Thoracic aorta (tissue), 2 donors: ENCODE measurements around the gene FKBP10. TPM values are rescaled to one million over a fixed set of nuclear protein-coding genes. Genes with fewer than 3 reads are reported as not detected.
"Not testable (repeated sequence)": the region's sequence is repeated elsewhere in the genome, so short reads cannot be mapped to it uniquely, and the experiment has no call there.

Source experiments
- ATAC-seq: fragments of 150-250 bp; one replicate; pipeline ENCODE4 v1.8.0; 2017; ENCODE audit warnings: low read depth; ENCODE audit not compliant: insufficient number of reproducible peaks, low FRiP score
- DNase-seq: peaks from one replicate; pipeline ENCODE4 v3.0.0-alpha.2; 2020; ENCODE audit warnings: low spot score
- H3K27ac ChIP-seq, 2 donors: fragments of 200-600 bp; sonication (generic); 1 replicate in 1 of 2; 2 replicates in 1 of 2; pipeline ENCODE4 v1.5.1; 2016; ENCODE audit warnings: mild to moderate bottlenecking in 2 of 2, moderate library complexity in 2 of 2
- H3K27me3 ChIP-seq: fragments of 200-600 bp; sonication (generic); replicated peaks from 2 replicates; pipeline ENCODE4 v1.6.0; 2016; ENCODE audit warnings: mild to moderate bottlenecking; ENCODE audit not compliant: insufficient read depth
- H3K36me3 ChIP-seq: fragments of 200-600 bp; sonication (generic); one replicate; pipeline ENCODE4 v1.5.1; 2016
- H3K4me1 ChIP-seq, 2 donors: fragments of 200-600 bp; sonication (generic); 1 replicate in 1 of 2; 2 replicates in 1 of 2; pipeline versions ENCODE4 v1.5.1 to v1.6.0; 2016; ENCODE audit warnings: low read depth in 2 of 2, mild to moderate bottlenecking in 1 of 2; ENCODE audit not compliant: control insufficient read depth in 1 of 2
- H3K4me3 ChIP-seq: fragments of 200-600 bp; sonication (generic); 2 replicates; pipeline ENCODE4 v1.5.1; 2016; ENCODE audit warnings: mild to moderate bottlenecking
- H3K9me3 ChIP-seq: fragments of 200-600 bp; sonication (generic); 2 replicates; pipeline ENCODE4 v1.5.1; 2016
- total RNA-seq, 2 donors: library from RNA; depleted of rRNA; stranded (reverse); fragments of >200 nt; gene quantifications; one replicate each; pipeline versions ENCODE4 v1.1.0 to v1.2.3, GENCODE V29; 2016
- TF ChIP-seq, protein P1 (sequence below): fragments of 200-600 bp; sonication (generic); IDR thresholded peaks from one replicate; pipeline ENCODE4 v1.5.1; 2019; ENCODE audit warnings: antibody characterized with exemption

FKBP10 gene
- total RNA-seq, 2 donors from 2014 or later = 125 to 188 TPM

DNA sequence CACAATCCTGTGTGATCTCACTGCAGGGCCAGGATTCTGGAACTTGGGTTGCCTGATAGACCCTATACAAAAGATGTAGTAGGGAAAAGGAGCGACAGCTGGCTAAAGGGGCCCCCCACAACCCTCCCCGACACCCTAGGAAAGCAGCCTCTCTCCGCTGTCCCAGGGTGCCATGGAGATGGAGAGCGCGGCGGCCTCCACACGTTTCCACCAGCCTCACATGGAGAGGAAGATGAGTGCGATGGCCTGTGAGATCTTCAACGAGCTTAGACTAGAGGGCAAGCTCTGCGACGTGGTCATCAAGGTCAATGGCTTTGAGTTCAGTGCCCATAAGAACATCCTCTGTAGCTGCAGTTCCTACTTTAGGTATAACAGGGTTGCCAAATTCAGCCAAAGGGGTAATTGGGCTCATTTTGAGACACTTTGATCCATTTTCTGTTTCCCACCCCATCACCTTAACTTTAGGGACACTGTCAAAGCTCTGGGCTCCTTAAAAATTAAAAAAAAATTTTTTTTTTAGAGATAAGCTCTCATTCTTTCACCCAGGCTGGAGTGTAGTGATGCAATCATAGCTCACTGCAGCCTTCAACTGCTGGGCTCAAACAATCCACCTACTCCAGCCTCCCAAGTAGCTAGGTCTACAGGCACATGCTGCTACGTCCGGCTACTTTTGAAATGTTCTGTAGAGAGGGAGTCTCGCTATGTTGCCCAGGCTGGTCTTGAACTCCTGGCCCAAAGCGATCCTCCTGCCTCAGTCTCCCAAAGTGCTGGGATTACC, 25.1 kb downstream of the FKBP10 start, which contains the start of gene KLHL10:
Gene KLHL10, plus strand, starts transcription at position 65 of the 778 bp plus-strand sequence. Its CDS starts 108 bp downstream, at position 173.
- no peaks in the 10 kb centered on the region for H3K9me3 ChIP-seq
- DNase-seq = no peak
- H3K4me1 ChIP-seq = peaks cover 5 to 17% of the 10 kb centered on the region in 2 donors
- no peaks in the 10 kb centered on the region for H3K36me3 ChIP-seq
- peak within 1 kb of the TSS; percentile 99 for H3K4me3 ChIP-seq
- ATAC-seq = no peak
- no peaks in the 10 kb centered on the region for H3K27me3 ChIP-seq
- TF ChIP-seq, protein P1, sequence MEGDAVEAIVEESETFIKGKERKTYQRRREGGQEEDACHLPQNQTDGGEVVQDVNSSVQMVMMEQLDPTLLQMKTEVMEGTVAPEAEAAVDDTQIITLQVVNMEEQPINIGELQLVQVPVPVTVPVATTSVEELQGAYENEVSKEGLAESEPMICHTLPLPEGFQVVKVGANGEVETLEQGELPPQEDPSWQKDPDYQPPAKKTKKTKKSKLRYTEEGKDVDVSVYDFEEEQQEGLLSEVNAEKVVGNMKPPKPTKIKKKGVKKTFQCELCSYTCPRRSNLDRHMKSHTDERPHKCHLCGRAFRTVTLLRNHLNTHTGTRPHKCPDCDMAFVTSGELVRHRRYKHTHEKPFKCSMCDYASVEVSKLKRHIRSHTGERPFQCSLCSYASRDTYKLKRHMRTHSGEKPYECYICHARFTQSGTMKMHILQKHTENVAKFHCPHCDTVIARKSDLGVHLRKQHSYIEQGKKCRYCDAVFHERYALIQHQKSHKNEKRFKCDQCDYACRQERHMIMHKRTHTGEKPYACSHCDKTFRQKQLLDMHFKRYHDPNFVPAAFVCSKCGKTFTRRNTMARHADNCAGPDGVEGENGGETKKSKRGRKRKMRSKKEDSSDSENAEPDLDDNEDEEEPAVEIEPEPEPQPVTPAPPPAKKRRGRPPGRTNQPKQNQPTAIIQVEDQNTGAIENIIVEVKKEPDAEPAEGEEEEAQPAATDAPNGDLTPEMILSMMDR = no peak
- H3K27ac ChIP-seq = peak within 1 kb of the TSS in 1 of 2 donors; percentile 58

DNA sequence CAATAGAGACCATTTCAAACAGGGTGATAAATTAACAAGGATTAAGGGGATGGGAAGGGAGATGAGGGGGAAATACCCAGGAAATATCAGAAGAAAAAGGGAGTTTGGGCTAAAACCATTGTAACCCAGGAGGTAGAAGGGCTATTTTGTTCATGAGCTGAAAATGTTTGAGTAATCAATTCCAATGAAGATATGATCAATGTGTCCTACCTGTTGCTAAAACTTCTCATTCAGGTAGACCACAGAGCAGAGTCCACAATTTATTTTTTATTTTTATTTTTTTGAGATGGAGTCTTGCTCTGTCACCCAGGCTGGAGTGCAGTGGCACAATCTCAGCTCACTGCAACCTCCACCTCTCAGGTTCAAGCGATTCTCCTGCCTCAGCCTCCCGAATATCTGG, 26.6 kb downstream of the FKBP10 start:
- H3K36me3 ChIP-seq, H3K27ac ChIP-seq, H3K27me3 ChIP-seq, H3K9me3 ChIP-seq, DNase-seq, H3K4me3 ChIP-seq, ATAC-seq: not testable (repeated sequence)
- H3K4me1 ChIP-seq = peaks cover 5 to 15% of the 10 kb centered on the region in 2 donors

DNA sequence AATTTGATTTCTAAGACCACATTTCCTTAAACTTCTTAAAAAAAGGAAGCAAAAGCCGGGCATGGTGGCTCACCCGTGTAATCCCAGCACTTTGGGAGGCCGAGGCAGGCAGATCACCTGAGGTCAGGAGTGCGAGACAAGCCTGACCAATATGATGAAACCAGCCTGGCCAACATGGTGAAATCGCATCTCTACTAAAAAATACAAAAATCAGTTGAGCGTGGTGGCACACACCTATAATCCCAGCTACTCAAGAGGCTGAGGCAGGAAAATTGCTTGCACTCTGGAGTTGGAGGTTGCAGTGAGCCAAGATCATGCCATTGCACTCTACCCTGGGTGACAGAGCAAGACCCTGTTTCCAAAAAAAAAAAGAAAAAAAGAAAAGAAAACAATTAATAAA, 28.0 kb downstream of the FKBP10 start:
- H3K27me3 ChIP-seq, H3K36me3 ChIP-seq, ATAC-seq, H3K4me3 ChIP-seq, H3K4me1 ChIP-seq, H3K9me3 ChIP-seq, H3K27ac ChIP-seq, DNase-seq: not testable (repeated sequence)

DNA sequence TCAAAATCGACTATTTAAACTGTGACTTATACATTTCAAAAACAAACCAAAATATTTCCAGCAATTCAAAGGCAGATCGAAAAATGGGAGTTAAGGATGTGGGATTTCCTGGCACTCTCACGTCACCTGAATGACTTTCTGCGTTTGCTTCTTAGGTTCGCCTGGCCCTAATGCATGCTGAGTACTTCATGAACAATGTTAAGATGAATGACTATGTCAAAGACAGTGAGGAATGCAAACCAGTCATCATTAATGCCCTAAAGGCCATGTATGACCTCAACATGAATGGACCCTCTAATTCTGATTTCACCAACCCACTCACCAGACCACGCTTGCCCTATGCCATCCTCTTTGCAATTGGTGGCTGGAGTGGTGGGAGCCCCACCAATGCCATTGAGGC, 32.2 kb downstream of the FKBP10 start:
- DNase-seq = no peak
- Histone ChIP-seq H3K36me3 (peaks cover 5% of the 10 kb centered on the region), H3K27me3 (no peaks in the 10 kb centered on the region), H3K9me3 (no peaks in the 10 kb centered on the region), H3K4me3 (no peak overlapping the region), H3K4me1 (peaks cover 9 to 21% of the 10 kb centered on the region in 2 donors), H3K27ac (no peak overlapping the region)
- no peak for ATAC-seq
- TF ChIP-seq, protein P1 = no peak

DNA sequence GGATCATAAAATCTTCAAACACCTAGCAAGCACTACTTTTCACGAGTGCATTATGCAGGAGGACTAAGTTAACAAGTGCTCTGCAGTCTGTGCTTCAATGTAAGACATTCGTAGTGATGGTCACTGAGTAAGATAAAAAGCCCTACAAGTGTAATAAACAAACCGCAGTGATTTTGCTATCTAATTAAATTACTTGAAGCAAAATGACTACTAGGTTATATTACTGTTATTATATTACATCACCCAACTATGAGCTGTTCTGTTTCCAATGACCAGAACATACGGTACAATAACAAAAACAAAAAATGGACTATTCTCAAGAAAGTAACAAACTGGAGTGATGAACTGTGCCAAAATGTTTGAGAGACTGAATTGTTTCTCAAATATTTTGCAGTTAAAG, 36.0 kb downstream of the FKBP10 start:
- TF ChIP-seq, protein P1 = no peak
- DNase-seq (no peak), ATAC-seq (no peak)
- Histone ChIP-seq H3K36me3 (peaks cover 12% of the 10 kb centered on the region), H3K27me3 (no peaks in the 10 kb centered on the region), H3K4me3 (no peak overlapping the region), H3K27ac (no peak overlapping the region), H3K4me1 (peaks cover 9 to 36% of the 10 kb centered on the region in 2 donors), H3K9me3 (no peaks in the 10 kb centered on the region)

DNA sequence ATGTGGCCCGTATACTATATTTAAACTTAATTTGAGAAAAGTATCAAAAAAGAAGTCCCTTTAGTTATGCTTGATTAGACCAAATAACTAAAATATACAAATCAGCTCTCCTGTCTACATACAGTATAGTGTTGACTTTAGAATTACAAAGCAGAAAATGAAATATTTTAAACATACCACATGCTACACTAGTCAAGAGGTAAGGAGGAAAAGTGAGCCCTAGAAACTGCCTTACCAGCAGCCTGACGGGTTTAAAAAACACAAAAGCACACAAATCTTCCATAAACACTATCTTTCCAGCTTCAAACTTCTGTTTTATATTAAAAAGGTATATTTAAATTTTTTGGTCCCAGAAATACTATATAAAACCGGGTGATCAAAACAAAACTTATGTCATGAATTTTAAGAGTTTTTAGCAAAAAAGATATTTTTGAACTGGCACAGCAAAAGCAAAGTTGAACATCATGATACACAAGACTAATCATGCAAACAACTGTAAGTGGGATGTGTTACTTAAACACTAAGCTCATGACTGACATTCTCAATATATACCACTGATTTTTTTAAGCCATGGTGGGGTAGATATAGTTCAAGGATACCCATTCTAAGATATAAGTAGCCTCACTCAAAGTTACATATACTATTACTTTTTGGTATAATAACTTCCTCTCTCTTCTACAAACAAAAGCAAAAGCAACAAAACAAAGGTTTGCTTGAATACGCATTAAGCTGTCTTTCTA, 36.6 kb downstream of the FKBP10 start:
- peaks cover 9 to 36% of the 10 kb centered on the region in 2 donors for H3K4me1 ChIP-seq
- DNase-seq (no peak), ATAC-seq (no peak)
- no peaks in the 10 kb centered on the region for H3K9me3 ChIP-seq
- no peaks in the 10 kb centered on the region for H3K27me3 ChIP-seq
- TF ChIP-seq, protein P1 = no peak
- no peak overlapping the region for H3K4me3 ChIP-seq
- peaks cover 15% of the 10 kb centered on the region for H3K36me3 ChIP-seq
- no peak overlapping the region for H3K27ac ChIP-seq

DNA sequence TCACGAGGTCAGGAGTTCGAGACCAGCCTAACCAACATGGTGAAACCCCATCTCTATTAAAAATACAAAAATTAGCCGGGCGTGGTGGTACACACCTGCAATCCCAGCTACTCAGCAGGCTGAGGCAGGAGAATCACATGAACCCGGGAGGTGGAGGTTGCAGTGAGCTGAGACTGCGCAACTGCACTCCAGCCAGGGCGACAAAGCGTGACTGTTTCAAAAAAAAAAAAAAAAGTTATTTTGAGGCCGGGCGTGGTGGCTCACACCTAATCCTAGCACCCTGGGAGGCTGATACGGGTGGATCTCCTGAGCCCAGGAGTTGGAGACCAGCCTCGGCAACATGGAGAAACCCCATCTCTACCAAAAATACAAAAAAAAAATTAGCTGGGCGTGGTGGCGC, 38.6 kb downstream of the FKBP10 start:
- not testable (repeated sequence) for ATAC-seq, DNase-seq, H3K9me3 ChIP-seq

More for the DNA sequence above, 38.6 kb downstream of the FKBP10 start:
- not testable (repeated sequence) for H3K27ac ChIP-seq, H3K4me3 ChIP-seq, H3K27me3 ChIP-seq
- H3K4me1 ChIP-seq = peaks cover 9 to 36% of the 10 kb centered on the region in 2 donors
- peaks cover 18% of the 10 kb centered on the region for H3K36me3 ChIP-seq
